Liver (tissue), 9 donors: ENCODE results near the gene CBX2. TPM values are rescaled to one million over a fixed set of nuclear protein-coding genes. Genes with fewer than 3 reads are reported as not detected.

Experiments used
- DNase-seq: peaks from one replicate; pipeline ENCODE4 v3.0.0-alpha.2; 2017; ENCODE audit warnings: low spot score
- H3K27ac ChIP-seq, 2 donors: one replicate each; pipeline ENCODE4 v1.7.0; 2013; ENCODE audit warnings: inconsistent platforms in 2 of 2, low read length in 2 of 2, control low read depth in 1 of 2, low read depth in 1 of 2, mild to moderate bottlenecking in 1 of 2
- H3K27me3 ChIP-seq, 4 donors: one replicate each; pipeline versions ENCODE4 v1.6.1 to v1.7.0; 2013; ENCODE audit warnings: low read length in 3 of 4, inconsistent platforms in 1 of 4, mild to moderate bottlenecking in 1 of 4, moderate library complexity in 1 of 4; ENCODE audit not compliant: control insufficient read depth in 4 of 4, insufficient read depth in 4 of 4
- H3K36me3 ChIP-seq, 4 donors: one replicate each; pipeline versions ENCODE4 v1.6.1 to v1.7.0; 2013; ENCODE audit warnings: low read length in 3 of 4, mild to moderate bottlenecking in 3 of 4, low read depth in 1 of 4, moderate library complexity in 1 of 4; ENCODE audit not compliant: control insufficient read depth in 4 of 4, insufficient read depth in 3 of 4
- H3K4me1 ChIP-seq, 4 donors: one replicate each; pipeline versions ENCODE4 v1.6.1 to v1.7.0; 2013; ENCODE audit warnings: low read length in 3 of 4, mild to moderate bottlenecking in 3 of 4, moderate library complexity in 1 of 4; ENCODE audit not compliant: control insufficient read depth in 4 of 4, insufficient read depth in 4 of 4
- H3K4me3 ChIP-seq, 3 donors: one replicate each; pipeline versions ENCODE4 v1.6.1 to v1.7.0; 2013; ENCODE audit warnings: low read length in 3 of 3, control low read depth in 1 of 3, low read depth in 1 of 3, mild to moderate bottlenecking in 1 of 3
- H3K9ac ChIP-seq, 2 donors: one replicate each; pipeline ENCODE4 v1.7.0; 2013; ENCODE audit warnings: low read length in 2 of 2, mild to moderate bottlenecking in 2 of 2, moderate library complexity in 2 of 2, control low read depth in 1 of 2, low read depth in 1 of 2
- H3K9me3 ChIP-seq, 4 donors: one replicate each; pipeline versions ENCODE4 v1.6.1 to v1.7.0; 2013; ENCODE audit warnings: low read length in 3 of 4; ENCODE audit not compliant: control insufficient read depth in 4 of 4
- EGR1 ChIP-seq, 2 donors: IDR thresholded peaks; 2 replicates each; pipeline ENCODE4 v1.6.1; 2016 to 2018; ENCODE audit warnings: antibody characterized with exemption in 2 of 2, low read depth in 2 of 2
- FOXA1 ChIP-seq: IDR thresholded peaks from 2 replicates; pipeline ENCODE4 v1.6.1; 2016; ENCODE audit warnings: antibody characterized with exemption
- FOXA2 ChIP-seq: IDR thresholded peaks from 2 replicates; pipeline ENCODE4 v1.6.1; 2016; ENCODE audit warnings: antibody characterized with exemption
- HNF4A ChIP-seq, 2 donors: conservative IDR thresholded peaks; 2 replicates each; pipeline ENCODE4 v1.6.1; 2016; ENCODE audit warnings: antibody characterized with exemption in 2 of 2, mild to moderate bottlenecking in 2 of 2
- HNF4G ChIP-seq: IDR thresholded peaks from 2 replicates; pipeline ENCODE4 v1.6.1; 2016; ENCODE audit warnings: antibody characterized with exemption
- JUND ChIP-seq, 2 donors: IDR thresholded peaks; 2 replicates each; pipeline ENCODE4 v1.6.1; 2016; ENCODE audit warnings: antibody characterized with exemption in 2 of 2
- NR2F2 ChIP-seq: IDR thresholded peaks from 2 replicates; pipeline ENCODE4 v1.6.1; 2016; ENCODE audit warnings: antibody characterized with exemption
- RXRA ChIP-seq, 2 donors: IDR thresholded peaks; 2 replicates each; pipeline ENCODE4 v1.6.1; 2017 to 2018; ENCODE audit warnings: antibody characterized with exemption in 2 of 2, mild to moderate bottlenecking in 1 of 2
- SP1 ChIP-seq: IDR thresholded peaks from 2 replicates; pipeline ENCODE4 v1.6.1; 2018; ENCODE audit warnings: antibody characterized with exemption, mild to moderate bottlenecking
- TAF1 ChIP-seq: conservative IDR thresholded peaks from 2 replicates; pipeline ENCODE4 v1.6.1; 2016; ENCODE audit warnings: antibody characterized with exemption, mild to moderate bottlenecking
- YY1 ChIP-seq: IDR thresholded peaks from 2 replicates; pipeline ENCODE4 v1.6.1; 2016; ENCODE audit warnings: antibody characterized with exemption, mild to moderate bottlenecking
- WGBS: extraction: QIAGEN DNeasy Blood & Tissue Kit; methylation state at CpG from one replicate; pipeline ENCODE4 v1.1.7; 2013; 5-methylcytosine and 5-hydroxymethylcytosine counted together
- polyA plus RNA-seq, 2 donors: library from polyadenylated mRNA; stranded (reverse) in 1 of 2; unstranded in 1 of 2; fragments of 200-250 nt in 1 of 2; fragments of >200 nt in 1 of 2; fragmentation: Nextera tagmentation in 1 of 2; extraction: Ambion mirVana in 1 of 2; gene quantifications; one replicate each; pipeline versions ENCODE4 v1.2.1 to v1.2.3, GENCODE V29; 2013 to 2015
- total RNA-seq, 2 donors: library from RNA; depleted of rRNA; stranded (reverse); fragments of >200 nt; gene quantifications; one replicate each; pipeline ENCODE4 v1.2.3, GENCODE V29; 2014
- TF ChIP-seq, protein P1 (sequence below): IDR thresholded peaks from 2 replicates; pipeline ENCODE4 v1.6.1; 2016; ENCODE audit warnings: antibody characterized with exemption
- TF ChIP-seq, protein P2 (sequence below): fragments of 150-350 bp; IDR thresholded peaks from 2 replicates; pipeline ENCODE4 v1.5.1; 2017; ENCODE audit warnings: improper control_type of control experiment, low read depth, low read length; ENCODE audit not compliant: missing input control
- TF ChIP-seq, protein P3 (sequence below): IDR thresholded peaks from 2 replicates; pipeline ENCODE4 v1.6.1; 2016; ENCODE audit warnings: antibody characterized with exemption, mild to moderate bottlenecking
- TF ChIP-seq, protein P4 (sequence below): IDR thresholded peaks from 2 replicates; pipeline ENCODE4 v1.6.1; 2016; ENCODE audit warnings: antibody characterized with exemption
- donor health status: healthy.
- donor health status: healthy.
- donor health status: healthy.
- donor health status: healthy.
- donor health status: healthy.

Gene CBX2
- total and polyA plus RNA-seq, 4 donors = 0.33 to 2.4 (median 0.53) TPM

DNA sequence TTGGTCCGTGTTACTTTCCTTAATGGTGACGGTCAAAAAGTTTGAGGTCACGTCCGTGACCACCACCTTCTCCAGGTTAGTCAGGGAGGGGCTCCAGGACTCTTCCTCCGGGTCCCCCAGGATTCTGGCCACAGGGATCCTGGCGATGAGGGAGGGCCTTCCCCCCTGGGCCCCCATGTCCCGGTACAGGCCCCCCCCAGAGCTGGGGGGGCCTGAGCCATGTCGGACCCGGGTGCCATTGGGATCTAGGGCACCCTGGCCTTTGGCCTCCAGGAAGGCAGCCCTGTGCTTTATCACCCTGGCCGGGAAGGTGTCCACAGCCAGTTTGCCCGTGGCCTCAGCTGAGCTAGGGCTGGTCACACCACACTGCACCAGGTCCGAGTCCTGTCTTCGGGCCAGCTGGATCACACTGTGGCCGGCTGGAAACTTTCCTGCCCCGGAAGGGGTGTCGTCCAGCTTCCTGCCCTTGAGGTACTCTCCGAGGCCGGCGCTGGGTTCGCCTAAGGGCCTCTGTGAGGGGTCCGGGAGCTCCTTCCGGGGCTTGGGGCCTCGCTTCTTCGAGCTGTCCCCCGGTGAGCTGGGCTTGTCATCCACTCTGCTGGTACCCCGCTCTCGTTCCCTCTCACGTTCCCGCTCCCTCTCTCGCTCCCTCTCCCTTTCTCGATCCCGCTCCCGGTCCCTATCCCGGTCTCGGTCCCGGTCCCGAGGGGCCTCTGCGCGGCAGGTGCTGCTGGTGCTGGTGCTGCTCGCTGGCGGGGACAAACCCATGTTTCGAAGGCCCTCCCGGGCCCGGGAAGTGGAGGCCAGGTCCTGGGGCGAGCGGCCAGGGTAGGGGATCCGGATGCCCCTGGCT, 16.9 kb downstream of the CBX2 start:
- peaks cover 12 to 30% (median 22%) of the 10 kb centered on the region in 4 donors for H3K4me1 ChIP-seq
- no peak overlapping the region for H3K9ac ChIP-seq
- TF ChIP-seq YY1 (no peak), HNF4A (conservative IDR thresholded peaks at IDR 0.05) (no peak), HNF4G (no peak), FOXA2 (no peak), TAF1 (no peak)
- TF ChIP-seq, protein P1, sequence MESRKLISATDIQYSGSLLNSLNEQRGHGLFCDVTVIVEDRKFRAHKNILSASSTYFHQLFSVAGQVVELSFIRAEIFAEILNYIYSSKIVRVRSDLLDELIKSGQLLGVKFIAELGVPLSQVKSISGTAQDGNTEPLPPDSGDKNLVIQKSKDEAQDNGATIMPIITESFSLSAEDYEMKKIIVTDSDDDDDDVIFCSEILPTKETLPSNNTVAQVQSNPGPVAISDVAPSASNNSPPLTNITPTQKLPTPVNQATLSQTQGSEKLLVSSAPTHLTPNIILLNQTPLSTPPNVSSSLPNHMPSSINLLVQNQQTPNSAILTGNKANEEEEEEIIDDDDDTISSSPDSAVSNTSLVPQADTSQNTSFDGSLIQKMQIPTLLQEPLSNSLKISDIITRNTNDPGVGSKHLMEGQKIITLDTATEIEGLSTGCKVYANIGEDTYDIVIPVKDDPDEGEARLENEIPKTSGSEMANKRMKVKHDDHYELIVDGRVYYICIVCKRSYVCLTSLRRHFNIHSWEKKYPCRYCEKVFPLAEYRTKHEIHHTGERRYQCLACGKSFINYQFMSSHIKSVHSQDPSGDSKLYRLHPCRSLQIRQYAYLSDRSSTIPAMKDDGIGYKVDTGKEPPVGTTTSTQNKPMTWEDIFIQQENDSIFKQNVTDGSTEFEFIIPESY = no peak
- TF ChIP-seq, protein P2, sequence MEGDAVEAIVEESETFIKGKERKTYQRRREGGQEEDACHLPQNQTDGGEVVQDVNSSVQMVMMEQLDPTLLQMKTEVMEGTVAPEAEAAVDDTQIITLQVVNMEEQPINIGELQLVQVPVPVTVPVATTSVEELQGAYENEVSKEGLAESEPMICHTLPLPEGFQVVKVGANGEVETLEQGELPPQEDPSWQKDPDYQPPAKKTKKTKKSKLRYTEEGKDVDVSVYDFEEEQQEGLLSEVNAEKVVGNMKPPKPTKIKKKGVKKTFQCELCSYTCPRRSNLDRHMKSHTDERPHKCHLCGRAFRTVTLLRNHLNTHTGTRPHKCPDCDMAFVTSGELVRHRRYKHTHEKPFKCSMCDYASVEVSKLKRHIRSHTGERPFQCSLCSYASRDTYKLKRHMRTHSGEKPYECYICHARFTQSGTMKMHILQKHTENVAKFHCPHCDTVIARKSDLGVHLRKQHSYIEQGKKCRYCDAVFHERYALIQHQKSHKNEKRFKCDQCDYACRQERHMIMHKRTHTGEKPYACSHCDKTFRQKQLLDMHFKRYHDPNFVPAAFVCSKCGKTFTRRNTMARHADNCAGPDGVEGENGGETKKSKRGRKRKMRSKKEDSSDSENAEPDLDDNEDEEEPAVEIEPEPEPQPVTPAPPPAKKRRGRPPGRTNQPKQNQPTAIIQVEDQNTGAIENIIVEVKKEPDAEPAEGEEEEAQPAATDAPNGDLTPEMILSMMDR = no peak
- peaks cover 0 to 6% (median 0%) of the 10 kb centered on the region in 4 donors for H3K36me3 ChIP-seq
- peaks cover 0 to 18% (median 12%) of the 10 kb centered on the region in 4 donors for H3K27me3 ChIP-seq
- H3K9me3 ChIP-seq = no peaks in the 10 kb centered on the region
- H3K27ac ChIP-seq = no peak overlapping the region
- H3K4me3 ChIP-seq = no peak overlapping the region
- DNase-seq = no peak
- WGBS = 94% methylated on average over 47 of the region's 47 CpGs

DNA sequence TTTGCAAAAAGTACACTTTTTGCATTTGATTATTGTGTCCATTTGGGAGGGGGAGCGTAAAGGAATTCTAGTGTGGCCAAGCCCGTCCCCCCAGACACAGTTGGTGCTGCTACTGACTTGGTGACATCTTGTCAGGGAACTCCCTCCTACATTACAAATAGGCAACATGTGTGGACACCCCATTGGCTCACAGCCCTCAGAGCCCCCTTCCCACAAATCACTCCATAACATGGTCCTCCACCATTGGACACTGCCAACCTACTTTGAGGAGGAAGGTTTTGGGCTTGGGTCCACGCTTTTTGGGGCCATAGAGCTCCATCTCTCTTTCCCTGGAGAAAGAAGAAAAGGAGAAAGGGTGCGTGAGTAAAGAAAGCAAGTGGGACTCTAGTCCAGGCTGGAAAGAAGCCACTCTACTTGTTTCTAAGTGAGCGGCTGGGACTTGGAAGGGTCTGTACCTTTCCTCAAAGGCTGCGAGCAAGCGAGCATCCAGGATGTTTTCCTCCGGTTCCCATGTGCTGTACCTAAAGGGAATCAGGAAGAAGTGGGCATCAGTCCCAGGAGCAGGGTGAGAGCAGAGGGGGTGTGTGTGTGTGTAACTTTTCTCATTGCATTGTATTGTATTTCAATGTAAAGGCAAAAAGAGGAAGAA, 18.0 kb downstream of the CBX2 start:
- 93% methylated on average over 8 of the region's 8 CpGs for WGBS
- Histone ChIP-seq H3K4me3 (peak overlapping the region; percentile 43 to 78 (median 75)), H3K27me3 (peaks cover 0 to 23% (median 12%) of the 10 kb centered on the region in 4 donors), H3K9me3 (no peaks in the 10 kb centered on the region), H3K36me3 (peaks cover 0 to 6% (median 0%) of the 10 kb centered on the region in 4 donors), H3K4me1 (peaks cover 12 to 35% (median 18%) of the 10 kb centered on the region in 4 donors), H3K9ac (no peak overlapping the region), H3K27ac (no peak overlapping the region)
- DNase-seq = no peak
- no peak for TF ChIP-seq HNF4A (conservative IDR thresholded peaks at IDR 0.05)
- TF ChIP-seq, protein P3, sequence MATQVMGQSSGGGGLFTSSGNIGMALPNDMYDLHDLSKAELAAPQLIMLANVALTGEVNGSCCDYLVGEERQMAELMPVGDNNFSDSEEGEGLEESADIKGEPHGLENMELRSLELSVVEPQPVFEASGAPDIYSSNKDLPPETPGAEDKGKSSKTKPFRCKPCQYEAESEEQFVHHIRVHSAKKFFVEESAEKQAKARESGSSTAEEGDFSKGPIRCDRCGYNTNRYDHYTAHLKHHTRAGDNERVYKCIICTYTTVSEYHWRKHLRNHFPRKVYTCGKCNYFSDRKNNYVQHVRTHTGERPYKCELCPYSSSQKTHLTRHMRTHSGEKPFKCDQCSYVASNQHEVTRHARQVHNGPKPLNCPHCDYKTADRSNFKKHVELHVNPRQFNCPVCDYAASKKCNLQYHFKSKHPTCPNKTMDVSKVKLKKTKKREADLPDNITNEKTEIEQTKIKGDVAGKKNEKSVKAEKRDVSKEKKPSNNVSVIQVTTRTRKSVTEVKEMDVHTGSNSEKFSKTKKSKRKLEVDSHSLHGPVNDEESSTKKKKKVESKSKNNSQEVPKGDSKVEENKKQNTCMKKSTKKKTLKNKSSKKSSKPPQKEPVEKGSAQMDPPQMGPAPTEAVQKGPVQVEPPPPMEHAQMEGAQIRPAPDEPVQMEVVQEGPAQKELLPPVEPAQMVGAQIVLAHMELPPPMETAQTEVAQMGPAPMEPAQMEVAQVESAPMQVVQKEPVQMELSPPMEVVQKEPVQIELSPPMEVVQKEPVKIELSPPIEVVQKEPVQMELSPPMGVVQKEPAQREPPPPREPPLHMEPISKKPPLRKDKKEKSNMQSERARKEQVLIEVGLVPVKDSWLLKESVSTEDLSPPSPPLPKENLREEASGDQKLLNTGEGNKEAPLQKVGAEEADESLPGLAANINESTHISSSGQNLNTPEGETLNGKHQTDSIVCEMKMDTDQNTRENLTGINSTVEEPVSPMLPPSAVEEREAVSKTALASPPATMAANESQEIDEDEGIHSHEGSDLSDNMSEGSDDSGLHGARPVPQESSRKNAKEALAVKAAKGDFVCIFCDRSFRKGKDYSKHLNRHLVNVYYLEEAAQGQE = no peak
- no peak for TF ChIP-seq RXRA (IDR thresholded peaks at IDR 0.05)
- TF ChIP-seq NR2F2 = no peak
- no peak for TF ChIP-seq SP1
- TF ChIP-seq, protein P4, sequence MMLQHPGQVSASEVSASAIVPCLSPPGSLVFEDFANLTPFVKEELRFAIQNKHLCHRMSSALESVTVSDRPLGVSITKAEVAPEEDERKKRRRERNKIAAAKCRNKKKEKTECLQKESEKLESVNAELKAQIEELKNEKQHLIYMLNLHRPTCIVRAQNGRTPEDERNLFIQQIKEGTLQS = no peak
- no peak for TF ChIP-seq EGR1 (IDR thresholded peaks at IDR 0.05; ENCODE audit: low read depth in 2 of 2)
- TF ChIP-seq JUND (IDR thresholded peaks at IDR 0.05) = no peak
- TF ChIP-seq FOXA1 = no peak
- no peak for TF ChIP-seq FOXA2
- TF ChIP-seq, protein P1 = no peak
